ENCODE results near the gene P3H1.

The P3H1 gene

DNA sequence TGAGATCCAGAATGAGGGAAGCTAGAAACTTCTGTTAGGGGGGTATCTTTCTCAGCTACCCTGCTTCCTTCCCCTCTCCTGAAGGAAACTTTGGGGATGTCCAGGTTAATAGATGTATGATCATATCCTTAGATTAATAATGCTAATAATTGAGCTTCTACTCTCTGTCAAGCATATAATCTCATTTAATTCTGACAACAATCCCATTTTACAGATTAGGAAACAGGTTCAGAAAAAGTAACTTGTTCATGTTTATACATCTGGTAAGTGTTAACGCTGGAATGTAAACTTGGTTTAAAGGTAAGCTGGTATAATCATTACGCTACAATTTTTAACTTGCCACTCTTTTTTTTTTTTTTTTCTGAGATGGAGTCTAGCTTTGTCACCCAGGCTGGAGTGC lies 16.3 kb upstream of the P3H1 start:
- H3K27ac ChIP-seq = no peak overlapping the region
- TF ChIP-seq, protein P1, sequence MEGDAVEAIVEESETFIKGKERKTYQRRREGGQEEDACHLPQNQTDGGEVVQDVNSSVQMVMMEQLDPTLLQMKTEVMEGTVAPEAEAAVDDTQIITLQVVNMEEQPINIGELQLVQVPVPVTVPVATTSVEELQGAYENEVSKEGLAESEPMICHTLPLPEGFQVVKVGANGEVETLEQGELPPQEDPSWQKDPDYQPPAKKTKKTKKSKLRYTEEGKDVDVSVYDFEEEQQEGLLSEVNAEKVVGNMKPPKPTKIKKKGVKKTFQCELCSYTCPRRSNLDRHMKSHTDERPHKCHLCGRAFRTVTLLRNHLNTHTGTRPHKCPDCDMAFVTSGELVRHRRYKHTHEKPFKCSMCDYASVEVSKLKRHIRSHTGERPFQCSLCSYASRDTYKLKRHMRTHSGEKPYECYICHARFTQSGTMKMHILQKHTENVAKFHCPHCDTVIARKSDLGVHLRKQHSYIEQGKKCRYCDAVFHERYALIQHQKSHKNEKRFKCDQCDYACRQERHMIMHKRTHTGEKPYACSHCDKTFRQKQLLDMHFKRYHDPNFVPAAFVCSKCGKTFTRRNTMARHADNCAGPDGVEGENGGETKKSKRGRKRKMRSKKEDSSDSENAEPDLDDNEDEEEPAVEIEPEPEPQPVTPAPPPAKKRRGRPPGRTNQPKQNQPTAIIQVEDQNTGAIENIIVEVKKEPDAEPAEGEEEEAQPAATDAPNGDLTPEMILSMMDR (conservative IDR thresholded peaks at IDR 0.05) = no peak

DNA sequence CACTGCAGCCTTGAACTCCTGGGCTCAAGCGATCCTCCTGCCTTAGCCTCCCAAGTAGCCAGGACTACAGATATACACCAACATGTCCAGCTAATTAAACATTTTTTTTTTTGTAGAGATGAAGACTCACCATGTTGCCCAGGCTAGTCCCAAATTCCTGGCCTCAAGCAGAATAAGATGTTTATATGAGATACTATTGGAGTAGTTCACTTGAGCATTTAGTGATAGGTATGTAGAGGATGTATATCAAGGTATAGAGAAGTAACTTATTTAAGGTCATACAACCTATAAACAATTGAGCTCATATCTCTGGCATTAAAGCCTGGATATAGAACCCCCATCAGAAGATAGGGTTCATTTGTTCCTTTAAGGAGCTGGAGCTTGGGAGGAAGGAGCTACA lies 13.3 kb upstream of the P3H1 start:
- H3K27ac ChIP-seq = no peak overlapping the region
- TF ChIP-seq, protein P1 (conservative IDR thresholded peaks at IDR 0.05) = no peak

DNA sequence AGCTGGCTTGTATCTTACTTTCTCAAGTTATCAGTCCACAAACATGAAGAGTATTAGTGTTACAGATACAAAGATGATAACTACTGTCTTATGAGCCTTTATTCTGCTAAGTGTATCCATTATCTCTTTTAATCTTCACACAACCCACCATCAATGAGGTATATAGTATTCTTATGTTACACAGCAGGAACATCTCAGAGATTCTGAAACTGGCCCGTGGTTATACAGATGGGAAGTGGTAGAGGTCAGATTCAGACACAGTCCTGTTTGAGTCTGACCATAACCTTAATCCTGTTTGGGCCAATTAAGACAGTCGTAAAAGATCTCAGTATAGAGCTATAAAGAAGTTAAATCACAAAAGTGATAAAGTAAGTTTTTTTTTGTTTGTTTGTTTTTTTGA lies 12.9 kb upstream of the P3H1 start:
- TF ChIP-seq, protein P1 (conservative IDR thresholded peaks at IDR 0.05) = no peak
- H3K27ac ChIP-seq = no peak overlapping the region

DNA sequence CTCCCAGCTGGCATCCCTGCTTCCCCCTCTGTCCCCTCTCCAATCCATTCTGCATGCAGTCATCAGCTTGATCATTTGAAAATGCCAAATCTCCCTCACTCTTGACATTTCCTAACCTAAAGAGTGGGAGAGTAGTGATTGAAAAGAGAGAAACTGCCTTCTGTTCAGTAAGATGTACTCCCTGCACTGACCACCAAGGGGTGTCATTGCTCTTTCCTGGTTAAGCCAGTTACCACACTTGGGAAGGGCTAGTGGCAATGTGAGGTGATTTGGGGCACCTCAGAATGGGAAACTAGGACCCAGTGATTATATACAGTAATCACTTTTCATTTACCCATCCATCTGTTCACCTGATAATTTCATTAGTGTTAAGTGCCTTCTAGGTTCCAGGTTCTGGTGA lies 11.0 kb upstream of the P3H1 start:
- no peak overlapping the region for H3K27ac ChIP-seq
- TF ChIP-seq, protein P1 (conservative IDR thresholded peaks at IDR 0.05) = peak; percentile 71

DNA sequence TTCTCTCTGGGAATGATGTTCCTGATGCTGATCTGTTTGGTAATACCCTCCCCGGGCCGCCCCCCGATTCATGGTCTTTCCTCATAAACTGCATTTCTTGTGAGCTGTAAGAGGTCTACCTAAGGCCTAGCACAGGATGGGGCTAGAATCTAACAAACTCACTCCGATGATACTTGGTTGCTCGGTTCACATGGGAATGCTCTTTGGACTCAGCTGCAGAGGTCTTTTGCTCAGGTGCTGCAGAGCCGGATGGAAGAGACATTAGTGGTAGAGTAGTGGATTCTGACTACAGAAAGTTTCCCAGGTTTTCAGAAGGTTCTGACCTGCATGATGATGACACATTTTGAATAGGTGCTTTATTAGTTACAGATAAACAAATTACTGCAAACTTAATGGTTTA lies 9.7 kb upstream of the P3H1 start:
- TF ChIP-seq, protein P1 (conservative IDR thresholded peaks at IDR 0.05) = no peak
- H3K27ac ChIP-seq = no peak overlapping the region

DNA sequence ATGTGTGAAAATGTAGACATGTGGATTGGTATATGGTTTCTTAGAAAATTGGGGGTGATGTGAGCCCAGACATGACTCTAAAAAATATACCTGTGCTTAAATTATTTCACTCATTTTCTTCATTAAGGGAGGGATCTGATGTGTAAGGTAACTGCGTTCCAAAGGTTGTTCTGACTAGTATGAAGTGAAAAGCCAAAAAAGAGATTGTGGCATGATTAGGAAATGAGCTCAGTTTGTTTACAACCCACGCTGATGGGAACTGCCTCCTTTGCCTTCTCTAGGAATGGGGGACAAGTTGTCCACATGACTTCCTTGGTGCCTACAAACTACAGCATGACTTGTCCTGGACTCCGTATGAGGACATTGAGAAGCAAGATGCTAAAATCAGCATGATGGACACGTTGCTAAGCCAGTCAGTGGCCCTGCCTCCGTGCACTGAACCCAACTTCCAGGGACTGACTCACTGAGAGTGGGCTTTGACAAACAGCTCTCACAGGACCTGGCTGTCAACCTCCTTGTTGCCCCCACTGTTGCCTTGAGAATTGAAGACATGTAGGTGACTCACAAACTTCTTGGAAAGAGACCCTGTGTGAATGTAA lies 8.2 kb upstream of the P3H1 start:
- TF ChIP-seq, protein P1 (conservative IDR thresholded peaks at IDR 0.05) = no peak
- H3K27ac ChIP-seq = no peak overlapping the region

DNA sequence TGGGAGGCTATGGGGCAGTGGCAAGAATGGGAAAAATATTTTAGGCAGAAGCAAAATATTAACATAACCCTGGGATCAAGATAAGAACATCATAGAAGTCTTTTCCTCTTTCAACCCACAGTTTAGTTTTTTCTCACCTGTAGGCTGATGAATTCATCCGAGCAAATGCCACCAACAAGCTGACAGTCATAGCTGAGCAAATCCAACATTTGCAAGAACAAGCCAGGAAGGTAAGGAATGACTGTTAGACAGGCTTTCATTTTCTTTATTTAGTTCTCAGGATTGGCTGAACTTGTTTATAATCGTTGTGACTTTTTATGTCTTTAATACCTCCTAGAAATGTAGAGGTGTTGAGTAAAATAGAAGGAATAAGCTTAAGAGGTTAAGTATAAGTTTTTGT lies 6.6 kb upstream of the P3H1 start:
- H3K27ac ChIP-seq = no peak overlapping the region
- TF ChIP-seq, protein P1 (conservative IDR thresholded peaks at IDR 0.05) = no peak
